IPS DF 4.7 (cell line): ENCODE data around the gene DCBLD1.

Experiments used
- DNase-seq: peaks from one replicate; pipeline ENCODE4 v3.0.0-alpha.2; 2013; ENCODE audit warnings: low spot score; ENCODE audit errors: extremely low read depth

Gene DCBLD1

GRCh38 chr6:117555882-117556498, 73.5 kb downstream of the DCBLD1 start:
- no peak for DNase-seq

- DNase-seq = no peak
Observed at GRCh38 chr6:117557951-117558350, 75.5 kb downstream of the DCBLD1 start.

GRCh38 chr6:117558818-117559217, 76.3 kb downstream of the DCBLD1 start:
- no peak for DNase-seq

- DNase-seq = no peak
Observed at GRCh38 chr6:117559299-117559698, 76.8 kb downstream of the DCBLD1 start.

GRCh38 chr6:117561128-117561527, 78.7 kb downstream of the DCBLD1 start:
- DNase-seq = no peak

- DNase-seq = no peak
Observed at GRCh38 chr6:117564681-117565080, 82.2 kb downstream of the DCBLD1 start.

GRCh38 chr6:117568247-117568646, 85.8 kb downstream of the DCBLD1 start:
- no peak for DNase-seq

- DNase-seq = no peak
Observed at GRCh38 chr6:117568831-117569410, 86.4 kb downstream of the DCBLD1 start.

GRCh38 chr6:117573006-117573680, 90.7 kb downstream of the DCBLD1 start:
- DNase-seq = no peak

GRCh38 chr6:117574198-117574597, 91.7 kb downstream of the DCBLD1 start:
- DNase-seq = no peak

GRCh38 chr6:117585647-117586046, 103.2 kb downstream of the DCBLD1 start:
- DNase-seq = no peak

- DNase-seq = no peak
Observed at GRCh38 chr6:117590447-117590846, 108.0 kb downstream of the DCBLD1 start.

GRCh38 chr6:117591405-117591804, 108.9 kb downstream of the DCBLD1 start:
- DNase-seq = no peak

- DNase-seq = no peak
Observed at GRCh38 chr6:117592983-117593759, 110.7 kb downstream of the DCBLD1 start.

- no peak for DNase-seq
Observed at GRCh38 chr6:117595099-117595923, 112.8 kb downstream of the DCBLD1 start.

- DNase-seq = no peak
Observed at GRCh38 chr6:117597755-117598154, 115.3 kb downstream of the DCBLD1 start.
